A549 treated with AZD2906 at 1 μM for 4 hours (cell line): ENCODE results near the gene RAI1. TPM values are rescaled to one million over a fixed set of nuclear protein-coding genes. Genes with fewer than 3 reads are reported as not detected.

Experiments
- total RNA-seq: library from RNA; stranded (reverse); fragments of 200-300 nt; extraction: Qiagen RNA extraction; gene quantifications from 5 replicates; pipeline ENCODE4 v1.2.3, GENCODE V29; 2022

Gene RAI1
- total RNA-seq, result 38.3 to 41.0 TPM (median 40.1 TPM) in 5 replicates

GRCh38 chr17:17681187-17681743 lies at the start of gene RAI1:
TSS of gene RAI1 (plus strand) at chr17:17681458. CDS start at chr17:17792949, 111,491 bp downstream.

GRCh38 chr17:17836818-17837379 lies 155.6 kb downstream of the RAI1 start, which contains the start of gene SREBF1:
TSS of gene SREBF1 (minus strand) at chr17:17836986. CDS start at chr17:17836817, 169 bp downstream.

Other genes with a start within 250 kb of the RAI1 start
- gene MED9, start 204.5 kb upstream of the RAI1 start, total RNA-seq, result 19.2 to 21.0 TPM (median 20.1 TPM) in 5 replicates
- gene RASD1, start 185.1 kb upstream of the RAI1 start, total RNA-seq, result 4.4 to 5.8 TPM (median 4.9 TPM) in 5 replicates
- 53.9 to 73.7 TPM (median 67.0 TPM) in 5 replicates for gene PEMT, start 89.8 kb upstream of the RAI1 start, total RNA-seq
- 65.8 to 78.1 TPM (median 72.9 TPM) in 5 replicates for gene SREBF1, start 155.5 kb downstream of the RAI1 start, total RNA-seq